GM12891 (cell line): ENCODE results near the gene ATAD3A.

Experiments
- PAX5 ChIP-seq: IDR thresholded peaks from 2 replicates; pipeline ENCODE4 v1.6.1; 2011; ENCODE audit warnings: low read length, moderate library complexity, mild to moderate bottlenecking; ENCODE audit not compliant: insufficient read depth, severe bottlenecking
- POLR2A ChIP-seq: IDR thresholded peaks from 2 replicates; pipeline ENCODE4 v1.6.1; 2011; ENCODE audit warnings: low read depth, low read length, control low read depth
- POLR2AphosphoS5 ChIP-seq: IDR thresholded peaks from 2 replicates; pipeline ENCODE4 v1.6.1; 2011; ENCODE audit warnings: low read depth, low read length, control low read depth
- POU2F2 ChIP-seq: IDR thresholded peaks from 2 replicates; pipeline ENCODE4 v1.6.1; 2011; ENCODE audit warnings: low read depth, mild to moderate bottlenecking, control low read depth, low read length, moderate library complexity
- SPI1 ChIP-seq: IDR thresholded peaks from 2 replicates; pipeline ENCODE4 v1.6.1; 2011; ENCODE audit warnings: low read depth, low read length, control low read depth
- TAF1 ChIP-seq: IDR thresholded peaks from 2 replicates; pipeline ENCODE4 v1.6.1; 2011; ENCODE audit warnings: low read depth, low read length, control low read depth

GRCh38 chr1:1556505-1556904 is 44.5 kb downstream of the ATAD3A start:
- TF ChIP-seq POLR2AphosphoS5 (no peak), POLR2A (no peak), SPI1 (no peak), TAF1 (no peak), POU2F2 (no peak), PAX5 (no peak)
